ENCODE results near the gene MTHFD1.

GRCh38 chr14:64502887-64503433 lies 114.8 kb downstream of the MTHFD1 start:
- TF ChIP-seq CTCF (IDR thresholded peaks at IDR 0.05) (no peak), POLR2A (IDR thresholded peaks at IDR 0.05) (no peak), EP300 (IDR thresholded peaks at IDR 0.05) (no peak)

All from gastroesophageal sphincter (tissue), 3 donors.